ENCODE results near the gene RADIL. TPM values are rescaled to one million over a fixed set of nuclear protein-coding genes. Genes with fewer than 3 reads are reported as not detected.

Gene RADIL
- total and polyA plus RNA-seq, 2 of the 13 experiments (the other 11 are each of a cell fraction or from before 2014, with no cell fraction given) = 0.05 to 0.09 TPM

GRCh38 chr7:4751398-4751947, 132.0 kb downstream of the RADIL start (continued):
- TF ChIP-seq ZNF687 (CRISPR knock-in tag; IDR thresholded peaks at IDR 0.05) = peak; percentile 18; the same call in 1 of the 2 replicates

DNA sequence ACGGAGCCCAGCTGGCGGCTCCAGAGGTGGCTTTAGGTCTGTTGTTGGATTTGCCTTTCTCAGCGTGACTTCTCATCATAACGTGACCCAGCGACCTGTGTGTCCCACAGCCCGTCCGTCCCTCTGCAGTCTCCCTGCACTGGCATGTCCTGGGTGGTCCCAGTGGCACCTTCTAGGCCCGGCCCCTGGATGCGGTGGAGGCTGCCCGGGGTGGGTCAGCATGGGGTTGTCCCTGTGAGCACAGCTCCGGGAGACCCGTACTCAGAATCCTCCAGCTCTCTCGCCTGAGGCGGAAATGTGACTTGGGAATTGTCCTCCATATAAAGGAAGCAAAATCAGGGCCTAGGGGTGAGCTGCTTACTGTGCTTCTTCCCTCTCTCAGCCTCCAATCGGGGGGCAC, 133.7 kb downstream of the RADIL start:
- Histone ChIP-seq H3K27ac (ENCODE audit: extremely low read length, insufficient read depth, low read length) (no peak overlapping the region), H3K4me1 (ENCODE audit: insufficient read depth, low read length) (peaks cover 25% of the 10 kb centered on the region), H4K20me1 (ENCODE audit: insufficient read depth, low read length) (peaks cover 16% of the 10 kb centered on the region; the same call in 1 of the 2 replicates), H3K9me3 (ENCODE audit: low read length) (no peaks in the 10 kb centered on the region), H3K36me3 (replicated peaks in 1 of 2; ENCODE audit: control insufficient read depth in 1 of 2, insufficient read depth in 2 of 2, low read length in 2 of 2) (peaks cover 20 to 57% of the 10 kb centered on the region in 2 experiments; a peak in 4 of 5 replicates), H2AFZ (ENCODE audit: low read length) (no peak overlapping the region), H3K9ac (ENCODE audit: insufficient read depth, low read depth, low read length) (no peak overlapping the region), H3K79me2 (ENCODE audit: insufficient read depth, low read length) (peaks cover 30% of the 10 kb centered on the region), H3K4me3 (replicated peaks in 1 of 3; ENCODE audit: insufficient read depth in 1 of 3, low read depth in 2 of 3, low read length in 3 of 3) (no peak overlapping the region), H3K4me2 (ENCODE audit: low read depth, low read length) (no peak overlapping the region), H3K27me3 (ENCODE audit: control insufficient read depth in 1 of 2, insufficient read depth in 2 of 2, low read length in 2 of 2) (no peaks in the 10 kb centered on the region)
- in situ Hi-C loops (cut with HindIII; ENCODE audit: extremely low pct_ligation_motif_present, low pct_unique_long_range_greater_than_20kb) = loop anchor here (5.0 to 25.0 kb wide), 2 partner anchors 67 to 137 kb away; partner anchors contain the start of gene FOXK1
- FAIRE-seq (no peak), ATAC-seq (no peak), DNase-seq (ENCODE audit: low spot score) (no peak)
- CTCF ChIA-PET (ENCODE audit: low intra/inter-chr PET ratio, low total read pairs) = no interaction called here
- BruUV-seq (replicated peaks) = no TSS peak
- intact Hi-C loops (cut with micrococcal nuclease; ENCODE audit: unreplicated experiment) = no loop called here
- no peak for TF ChIP-seq ZNF768 (CRISPR knock-in tag; IDR thresholded peaks at IDR 0.05)
- TF ChIP-seq, protein P1, sequence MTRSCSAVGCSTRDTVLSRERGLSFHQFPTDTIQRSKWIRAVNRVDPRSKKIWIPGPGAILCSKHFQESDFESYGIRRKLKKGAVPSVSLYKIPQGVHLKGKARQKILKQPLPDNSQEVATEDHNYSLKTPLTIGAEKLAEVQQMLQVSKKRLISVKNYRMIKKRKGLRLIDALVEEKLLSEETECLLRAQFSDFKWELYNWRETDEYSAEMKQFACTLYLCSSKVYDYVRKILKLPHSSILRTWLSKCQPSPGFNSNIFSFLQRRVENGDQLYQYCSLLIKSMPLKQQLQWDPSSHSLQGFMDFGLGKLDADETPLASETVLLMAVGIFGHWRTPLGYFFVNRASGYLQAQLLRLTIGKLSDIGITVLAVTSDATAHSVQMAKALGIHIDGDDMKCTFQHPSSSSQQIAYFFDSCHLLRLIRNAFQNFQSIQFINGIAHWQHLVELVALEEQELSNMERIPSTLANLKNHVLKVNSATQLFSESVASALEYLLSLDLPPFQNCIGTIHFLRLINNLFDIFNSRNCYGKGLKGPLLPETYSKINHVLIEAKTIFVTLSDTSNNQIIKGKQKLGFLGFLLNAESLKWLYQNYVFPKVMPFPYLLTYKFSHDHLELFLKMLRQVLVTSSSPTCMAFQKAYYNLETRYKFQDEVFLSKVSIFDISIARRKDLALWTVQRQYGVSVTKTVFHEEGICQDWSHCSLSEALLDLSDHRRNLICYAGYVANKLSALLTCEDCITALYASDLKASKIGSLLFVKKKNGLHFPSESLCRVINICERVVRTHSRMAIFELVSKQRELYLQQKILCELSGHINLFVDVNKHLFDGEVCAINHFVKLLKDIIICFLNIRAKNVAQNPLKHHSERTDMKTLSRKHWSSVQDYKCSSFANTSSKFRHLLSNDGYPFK (CRISPR knock-in tag; IDR thresholded peaks at IDR 0.05; ENCODE audit: borderline replicate concordance) = no peak
- no peak for TF ChIP-seq HNRNPH1 (optimal IDR thresholded peaks at IDR 0.05; ENCODE audit: low read depth, low read length)
- no peak for TF ChIP-seq ZNF709 (CRISPR knock-in tag; IDR thresholded peaks at IDR 0.05)
- no peak for TF ChIP-seq NFYB (CRISPR knock-in tag; IDR thresholded peaks at IDR 0.05)
- TF ChIP-seq NFIC (IDR thresholded peaks at IDR 0.05; ENCODE audit: low read length) = no peak
- no peak for TF ChIP-seq ZBTB20 (CRISPR knock-in tag; IDR thresholded peaks at IDR 0.05; ENCODE audit: borderline replicate concordance, low read depth)
- POLR2A ChIA-PET = interaction anchor here (0.9 kb wide), 1 partner anchor 26 kb away, joined by 3 read pairs; the partner anchor contains the start of gene AP5Z1
- 92% methylated on average over 2 of the region's 15 CpGs for WGBS (ENCODE audit: low lambda C conversion rate)
